ENCODE results near the gene TRAF3IP1.

DNA sequence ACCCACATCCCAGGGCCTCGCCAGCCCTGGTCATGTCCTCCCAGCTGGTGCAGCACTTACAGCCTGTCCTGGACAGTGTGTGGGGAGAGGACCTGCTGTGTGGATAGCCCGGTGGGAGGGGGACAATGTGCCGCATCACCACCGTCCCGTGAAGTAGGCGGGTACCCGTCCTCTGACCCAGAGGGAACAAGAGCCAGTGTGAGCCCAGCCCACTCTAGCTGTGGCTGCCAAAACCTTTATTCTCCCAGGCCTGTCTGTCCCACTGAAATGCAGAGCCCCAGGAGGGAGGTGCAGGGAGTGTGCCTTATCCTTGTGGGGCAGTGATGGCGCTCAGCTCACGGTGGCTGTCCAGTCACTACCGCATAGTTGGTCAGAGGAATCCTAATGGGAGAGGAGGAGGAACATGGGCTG lies 1.7 kb downstream of the TRAF3IP1 start:
- TF ChIP-seq POLR2A (IDR thresholded peaks at IDR 0.05) (no peak), EP300 (IDR thresholded peaks at IDR 0.05) (no peak)
- TF ChIP-seq, protein P1, sequence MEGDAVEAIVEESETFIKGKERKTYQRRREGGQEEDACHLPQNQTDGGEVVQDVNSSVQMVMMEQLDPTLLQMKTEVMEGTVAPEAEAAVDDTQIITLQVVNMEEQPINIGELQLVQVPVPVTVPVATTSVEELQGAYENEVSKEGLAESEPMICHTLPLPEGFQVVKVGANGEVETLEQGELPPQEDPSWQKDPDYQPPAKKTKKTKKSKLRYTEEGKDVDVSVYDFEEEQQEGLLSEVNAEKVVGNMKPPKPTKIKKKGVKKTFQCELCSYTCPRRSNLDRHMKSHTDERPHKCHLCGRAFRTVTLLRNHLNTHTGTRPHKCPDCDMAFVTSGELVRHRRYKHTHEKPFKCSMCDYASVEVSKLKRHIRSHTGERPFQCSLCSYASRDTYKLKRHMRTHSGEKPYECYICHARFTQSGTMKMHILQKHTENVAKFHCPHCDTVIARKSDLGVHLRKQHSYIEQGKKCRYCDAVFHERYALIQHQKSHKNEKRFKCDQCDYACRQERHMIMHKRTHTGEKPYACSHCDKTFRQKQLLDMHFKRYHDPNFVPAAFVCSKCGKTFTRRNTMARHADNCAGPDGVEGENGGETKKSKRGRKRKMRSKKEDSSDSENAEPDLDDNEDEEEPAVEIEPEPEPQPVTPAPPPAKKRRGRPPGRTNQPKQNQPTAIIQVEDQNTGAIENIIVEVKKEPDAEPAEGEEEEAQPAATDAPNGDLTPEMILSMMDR (IDR thresholded peaks at IDR 0.05) = no peak
